K562 (cell line): ENCODE results near the gene AHCYL2. TPM values are rescaled to one million over a fixed set of nuclear protein-coding genes. Genes with fewer than 3 reads are reported as not detected.
A peak's percentile ranks its signal among the peaks of the same experiment; 100 is the strongest.

Experiments
- BHLHE40 ChIP-seq: IDR thresholded peaks from 2 replicates; pipeline ENCODE4 v1.6.1; 2011; ENCODE audit warnings: low read length, improper control_type of control experiment
- FOXA3 ChIP-seq, 2 experiments: fragments of 450-650 bp in 1 of 2; sonication (generic) in 1 of 2; formaldehyde crosslinking; IDR thresholded peaks in 1 of 2; conservative IDR thresholded peaks in 1 of 2; 2 replicates each; pipeline versions ENCODE4 v1.4.0 to v1.8.0; 2020 to 2022; ENCODE audit warnings: mild to moderate bottlenecking in 2 of 2, missing genetic modification reagents in 1 of 2
- JUN ChIP-seq, 2 experiments: sonication (generic) in 1 of 2; formaldehyde crosslinking in 1 of 2; IDR thresholded peaks; 2 replicates each; pipeline versions ENCODE4 v1.6.1 to v1.8.0; 2012 to 2022; ENCODE audit warnings: borderline replicate concordance in 2 of 2, mild to moderate bottlenecking in 2 of 2, improper control_type of control experiment in 1 of 2, low read depth in 1 of 2, low read length in 1 of 2, missing genetic modification reagents in 1 of 2
- KDM1A ChIP-seq, 2 experiments: fragments of 450-650 bp; IDR thresholded peaks; 2 replicates each; pipeline ENCODE4 v1.6.1; 2016; ENCODE audit warnings: mild to moderate bottlenecking in 2 of 2
- KDM5B ChIP-seq: fragments of 200-600 bp; sonication (generic); IDR thresholded peaks from 2 replicates; pipeline ENCODE4 v1.6.1; 2012; ENCODE audit warnings: low read depth, mild to moderate bottlenecking, moderate library complexity, low read length, control low read depth, inconsistent platforms; ENCODE audit not compliant: insufficient replicate concordance
- MCM3 ChIP-seq: fragments of 450-650 bp; IDR thresholded peaks from 2 replicates; pipeline ENCODE4 v1.6.1; 2016
- NUFIP1 ChIP-seq: fragments of 450-650 bp; IDR thresholded peaks from 2 replicates; pipeline ENCODE4 v1.6.1; 2018; ENCODE audit not compliant: partially characterized antibody
- POU5F1 ChIP-seq: fragments of 150-350 bp; IDR thresholded peaks from 2 replicates; pipeline ENCODE4 v1.6.1; 2014; ENCODE audit warnings: borderline replicate concordance, low read length, low read depth, mild to moderate bottlenecking; ENCODE audit not compliant: partially characterized antibody
- SMARCA4 ChIP-seq: fragments of 450-650 bp; IDR thresholded peaks from 2 replicates; pipeline ENCODE4 v1.6.1; 2016
- STAT5A ChIP-seq: IDR thresholded peaks from 2 replicates; pipeline ENCODE4 v1.6.1; 2012; ENCODE audit warnings: low read length, inconsistent platforms, borderline replicate concordance
- ZC3H8 ChIP-seq: fragments of 450-650 bp; IDR thresholded peaks from 2 replicates; pipeline ENCODE4 v1.6.1; 2017
- ZSCAN29 ChIP-seq: fragments of 450-650 bp; IDR thresholded peaks from 2 replicates; pipeline ENCODE4 v1.6.1; 2017
- polyA plus RNA-seq, 8 experiments: library from polyadenylated mRNA; depleted of rRNA in 4 of 8; stranded (reverse) in 5 of 8; unstranded in 3 of 8; fragments of >200 nt; fragmentation: Nextera tagmentation in 2 of 8; fragmentation: Illumina TruSeq in 1 of 8; extraction: Ambion mirVana in 2 of 8; extraction: Trizol in 1 of 8; gene quantifications; 2 replicates each; pipeline versions ENCODE4 v1.2.1 to v1.2.3, GENCODE V29; 2011 to 2014; ENCODE audit warnings: inconsistent platforms in 1 of 8, missing spikeins in 1 of 8
- total RNA-seq, 7 experiments: library from RNA; depleted of rRNA in 6 of 7; stranded (reverse); fragments of >200 nt in 6 of 7; fragmentation: Illumina TruSeq in 2 of 7; extraction: Trizol in 2 of 7; gene quantifications; 2 replicates each; pipeline versions ENCODE4 v1.2.1 to v1.2.3, GENCODE V29; 2011 to 2021; ENCODE audit warnings: low replicate concordance in 1 of 7
- TF ChIP-seq, protein P1 (sequence below): sonication (generic); formaldehyde crosslinking; IDR thresholded peaks from 2 replicates; pipeline ENCODE4 v1.9.0; 2022; ENCODE audit warnings: mild to moderate bottlenecking, missing genetic modification reagents
- TF ChIP-seq, protein P2 (sequence below): fragments of 450-650 bp; IDR thresholded peaks from 2 replicates; pipeline ENCODE4 v1.6.1; 2016; ENCODE audit warnings: low read depth, mild to moderate bottlenecking, moderate library complexity
- TF ChIP-seq, protein P3 (sequence below), 3 experiments: IDR thresholded peaks in 2 of 3; conservative IDR thresholded peaks in 1 of 3; 2 replicates each; pipeline ENCODE4 v1.5.1; 2011 to 2012; ENCODE audit warnings: low read length in 3 of 3, mild to moderate bottlenecking in 3 of 3, control low read depth in 2 of 3, improper control_type of control experiment in 1 of 3, inconsistent platforms in 1 of 3, low read depth in 1 of 3, mixed read lengths in 1 of 3, moderate library complexity in 1 of 3; ENCODE audit not compliant: insufficient read depth in 2 of 3
- TF ChIP-seq, protein P4 (sequence below): fragments of 450-650 bp; IDR thresholded peaks from 2 replicates; pipeline ENCODE4 v1.6.1; 2014; ENCODE audit warnings: low read depth, mild to moderate bottlenecking, moderate library complexity, borderline replicate concordance
- TF ChIP-seq, protein P5 (sequence below): fragments of 250-450 bp; sonication (Bioruptor Pico); IDR thresholded peaks from 2 replicates; pipeline ENCODE4 v1.5.0; 2021
- TF ChIP-seq, protein P6 (sequence below): fragments of 450-650 bp; formaldehyde crosslinking; IDR thresholded peaks from 2 replicates; pipeline ENCODE4 v1.4.0; 2020; ENCODE audit warnings: mild to moderate bottlenecking, moderate library complexity
- TF ChIP-seq, protein P7 (sequence below): IDR thresholded peaks from 2 replicates; pipeline ENCODE4 v1.6.1; 2014; ENCODE audit warnings: antibody characterized with exemption

Gene AHCYL2
- total and polyA plus RNA-seq, 9 of the 15 experiments (the other 6 are each of a cell fraction or from before 2014, with no cell fraction given), result 0.93 to 10.5 (median 5.2) TPM

DNA sequence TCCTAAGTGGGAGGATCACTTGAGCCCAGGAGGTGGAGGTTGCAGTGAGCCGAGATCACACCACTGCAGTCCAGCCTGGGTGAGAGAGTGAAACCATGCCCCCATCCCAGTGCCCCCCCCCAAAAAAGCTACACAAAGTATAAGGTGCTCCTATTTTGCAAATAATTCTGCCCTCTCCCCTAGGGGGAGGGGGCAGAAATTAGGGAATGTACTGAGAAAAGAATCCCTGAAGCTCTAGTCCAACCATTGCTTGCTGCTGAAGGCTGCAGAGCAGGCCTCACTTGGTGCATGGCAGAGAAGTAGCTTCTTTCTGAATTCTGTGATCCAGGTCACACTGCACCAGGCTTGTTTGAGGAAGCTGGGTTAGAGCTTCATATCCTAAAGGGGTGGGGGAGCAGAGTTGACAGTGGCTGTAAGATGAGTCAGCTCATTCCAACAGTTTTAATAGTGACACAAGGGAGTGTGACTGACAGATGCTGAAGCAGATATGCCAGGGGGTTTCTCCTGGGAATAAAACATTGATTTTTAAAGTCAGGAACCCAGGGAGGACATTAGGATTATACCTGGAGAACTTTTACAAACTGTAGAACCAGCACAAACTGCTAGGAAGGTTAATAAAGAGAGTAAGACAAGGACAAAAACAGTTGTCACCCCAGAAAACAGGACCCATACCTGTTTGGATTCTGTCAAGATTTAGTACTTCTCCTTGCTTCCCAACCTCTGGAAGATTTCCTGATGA, 176.6 kb downstream of the AHCYL2 start (continued):
- TF ChIP-seq, protein P1, sequence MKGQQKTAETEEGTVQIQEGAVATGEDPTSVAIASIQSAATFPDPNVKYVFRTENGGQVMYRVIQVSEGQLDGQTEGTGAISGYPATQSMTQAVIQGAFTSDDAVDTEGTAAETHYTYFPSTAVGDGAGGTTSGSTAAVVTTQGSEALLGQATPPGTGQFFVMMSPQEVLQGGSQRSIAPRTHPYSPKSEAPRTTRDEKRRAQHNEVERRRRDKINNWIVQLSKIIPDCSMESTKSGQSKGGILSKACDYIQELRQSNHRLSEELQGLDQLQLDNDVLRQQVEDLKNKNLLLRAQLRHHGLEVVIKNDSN (CRISPR knock-in tag), result 0 out of 2 replicates have a peak, but pooled peaks have one; percentile 9
- TF ChIP-seq, protein P2, sequence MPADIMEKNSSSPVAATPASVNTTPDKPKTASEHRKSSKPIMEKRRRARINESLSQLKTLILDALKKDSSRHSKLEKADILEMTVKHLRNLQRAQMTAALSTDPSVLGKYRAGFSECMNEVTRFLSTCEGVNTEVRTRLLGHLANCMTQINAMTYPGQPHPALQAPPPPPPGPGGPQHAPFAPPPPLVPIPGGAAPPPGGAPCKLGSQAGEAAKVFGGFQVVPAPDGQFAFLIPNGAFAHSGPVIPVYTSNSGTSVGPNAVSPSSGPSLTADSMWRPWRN, result peak; percentile 87
- TF ChIP-seq MCM3, result no peak
- TF ChIP-seq, protein P3, sequence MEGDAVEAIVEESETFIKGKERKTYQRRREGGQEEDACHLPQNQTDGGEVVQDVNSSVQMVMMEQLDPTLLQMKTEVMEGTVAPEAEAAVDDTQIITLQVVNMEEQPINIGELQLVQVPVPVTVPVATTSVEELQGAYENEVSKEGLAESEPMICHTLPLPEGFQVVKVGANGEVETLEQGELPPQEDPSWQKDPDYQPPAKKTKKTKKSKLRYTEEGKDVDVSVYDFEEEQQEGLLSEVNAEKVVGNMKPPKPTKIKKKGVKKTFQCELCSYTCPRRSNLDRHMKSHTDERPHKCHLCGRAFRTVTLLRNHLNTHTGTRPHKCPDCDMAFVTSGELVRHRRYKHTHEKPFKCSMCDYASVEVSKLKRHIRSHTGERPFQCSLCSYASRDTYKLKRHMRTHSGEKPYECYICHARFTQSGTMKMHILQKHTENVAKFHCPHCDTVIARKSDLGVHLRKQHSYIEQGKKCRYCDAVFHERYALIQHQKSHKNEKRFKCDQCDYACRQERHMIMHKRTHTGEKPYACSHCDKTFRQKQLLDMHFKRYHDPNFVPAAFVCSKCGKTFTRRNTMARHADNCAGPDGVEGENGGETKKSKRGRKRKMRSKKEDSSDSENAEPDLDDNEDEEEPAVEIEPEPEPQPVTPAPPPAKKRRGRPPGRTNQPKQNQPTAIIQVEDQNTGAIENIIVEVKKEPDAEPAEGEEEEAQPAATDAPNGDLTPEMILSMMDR (IDR thresholded peaks at IDR 0.05 in 2 of 3, conservative IDR thresholded peaks at IDR 0.05 in 1 of 3; ENCODE audit: insufficient read depth in 2 of 3, low read depth in 1 of 3, low read length in 3 of 3), result no peak
- peak; percentile 91 for TF ChIP-seq JUN (IDR thresholded peaks at IDR 0.05; ENCODE audit: borderline replicate concordance, low read depth, low read length)
- TF ChIP-seq JUN (CRISPR knock-in tag; IDR thresholded peaks at IDR 0.05; ENCODE audit: borderline replicate concordance), result no peak
- TF ChIP-seq, protein P4, sequence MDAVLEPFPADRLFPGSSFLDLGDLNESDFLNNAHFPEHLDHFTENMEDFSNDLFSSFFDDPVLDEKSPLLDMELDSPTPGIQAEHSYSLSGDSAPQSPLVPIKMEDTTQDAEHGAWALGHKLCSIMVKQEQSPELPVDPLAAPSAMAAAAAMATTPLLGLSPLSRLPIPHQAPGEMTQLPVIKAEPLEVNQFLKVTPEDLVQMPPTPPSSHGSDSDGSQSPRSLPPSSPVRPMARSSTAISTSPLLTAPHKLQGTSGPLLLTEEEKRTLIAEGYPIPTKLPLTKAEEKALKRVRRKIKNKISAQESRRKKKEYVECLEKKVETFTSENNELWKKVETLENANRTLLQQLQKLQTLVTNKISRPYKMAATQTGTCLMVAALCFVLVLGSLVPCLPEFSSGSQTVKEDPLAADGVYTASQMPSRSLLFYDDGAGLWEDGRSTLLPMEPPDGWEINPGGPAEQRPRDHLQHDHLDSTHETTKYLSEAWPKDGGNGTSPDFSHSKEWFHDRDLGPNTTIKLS, result peak; percentile 19; the same call in 1 of the 2 replicates
- TF ChIP-seq FOXA3 (CRISPR knock-in tag; conservative IDR thresholded peaks at IDR 0.05 in 1 of 2, IDR thresholded peaks at IDR 0.05 in 1 of 2), result 0 out of 4 replicates have a peak, but pooled peaks have one; percentile 11 to 19
- TF ChIP-seq ZSCAN29, result no peak
- TF ChIP-seq, protein P5, sequence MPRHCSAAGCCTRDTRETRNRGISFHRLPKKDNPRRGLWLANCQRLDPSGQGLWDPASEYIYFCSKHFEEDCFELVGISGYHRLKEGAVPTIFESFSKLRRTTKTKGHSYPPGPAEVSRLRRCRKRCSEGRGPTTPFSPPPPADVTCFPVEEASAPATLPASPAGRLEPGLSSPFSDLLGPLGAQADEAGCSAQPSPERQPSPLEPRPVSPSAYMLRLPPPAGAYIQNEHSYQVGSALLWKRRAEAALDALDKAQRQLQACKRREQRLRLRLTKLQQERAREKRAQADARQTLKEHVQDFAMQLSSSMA, result no peak
- TF ChIP-seq KDM1A (IDR thresholded peaks at IDR 0.05), result peak; percentile 82 to 85
- peak; percentile 92 for TF ChIP-seq SMARCA4
- TF ChIP-seq, protein P6, sequence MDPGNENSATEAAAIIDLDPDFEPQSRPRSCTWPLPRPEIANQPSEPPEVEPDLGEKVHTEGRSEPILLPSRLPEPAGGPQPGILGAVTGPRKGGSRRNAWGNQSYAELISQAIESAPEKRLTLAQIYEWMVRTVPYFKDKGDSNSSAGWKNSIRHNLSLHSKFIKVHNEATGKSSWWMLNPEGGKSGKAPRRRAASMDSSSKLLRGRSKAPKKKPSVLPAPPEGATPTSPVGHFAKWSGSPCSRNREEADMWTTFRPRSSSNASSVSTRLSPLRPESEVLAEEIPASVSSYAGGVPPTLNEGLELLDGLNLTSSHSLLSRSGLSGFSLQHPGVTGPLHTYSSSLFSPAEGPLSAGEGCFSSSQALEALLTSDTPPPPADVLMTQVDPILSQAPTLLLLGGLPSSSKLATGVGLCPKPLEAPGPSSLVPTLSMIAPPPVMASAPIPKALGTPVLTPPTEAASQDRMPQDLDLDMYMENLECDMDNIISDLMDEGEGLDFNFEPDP (CRISPR knock-in tag), result no peak
- peak; percentile 57 for TF ChIP-seq KDM5B
- TF ChIP-seq, protein P7, sequence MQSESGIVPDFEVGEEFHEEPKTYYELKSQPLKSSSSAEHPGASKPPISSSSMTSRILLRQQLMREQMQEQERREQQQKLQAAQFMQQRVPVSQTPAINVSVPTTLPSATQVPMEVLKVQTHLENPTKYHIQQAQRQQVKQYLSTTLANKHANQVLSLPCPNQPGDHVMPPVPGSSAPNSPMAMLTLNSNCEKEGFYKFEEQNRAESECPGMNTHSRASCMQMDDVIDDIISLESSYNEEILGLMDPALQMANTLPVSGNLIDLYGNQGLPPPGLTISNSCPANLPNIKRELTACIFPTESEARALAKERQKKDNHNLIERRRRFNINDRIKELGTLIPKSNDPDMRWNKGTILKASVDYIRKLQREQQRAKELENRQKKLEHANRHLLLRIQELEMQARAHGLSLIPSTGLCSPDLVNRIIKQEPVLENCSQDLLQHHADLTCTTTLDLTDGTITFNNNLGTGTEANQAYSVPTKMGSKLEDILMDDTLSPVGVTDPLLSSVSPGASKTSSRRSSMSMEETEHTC, result peak; percentile 78
- TF ChIP-seq POU5F1, result no peak
- TF ChIP-seq BHLHE40, result peak; percentile 78
- TF ChIP-seq STAT5A, result peak; percentile 72
- no peak for TF ChIP-seq NUFIP1
- TF ChIP-seq ZC3H8, result no peak
